ENCODE results near the gene MAPT.

- TF ChIP-seq CTCF (IDR thresholded peaks at IDR 0.05), result no peak
- TF ChIP-seq POLR2A (IDR thresholded peaks at IDR 0.05; ENCODE audit: low read depth), result no peak
Observed at GRCh38 chr17:46008591-46008990, 114.2 kb downstream of the MAPT start.
